GM18526 (cell line): ENCODE measurements around the gene NRXN3.

Experiments
- POLR2A ChIP-seq: IDR thresholded peaks from 3 replicates; pipeline ENCODE4 v1.6.1; 2011; ENCODE audit not compliant: insufficient read length; ENCODE audit errors: extremely low read depth

Gene NRXN3

GRCh38 chr14:79649856-79650255, 1479.7 kb downstream of the NRXN3 start:
- no peak for TF ChIP-seq POLR2A

- no peak for TF ChIP-seq POLR2A
These were observed 1482.5 kb downstream of the NRXN3 start for GRCh38 chr14:79652513-79653307.

GRCh38 chr14:79656056-79656455, 1485.9 kb downstream of the NRXN3 start:
- TF ChIP-seq POLR2A = no peak

GRCh38 chr14:79656496-79656895, 1486.3 kb downstream of the NRXN3 start:
- no peak for TF ChIP-seq POLR2A

- TF ChIP-seq POLR2A = no peak
These were observed 1488.0 kb downstream of the NRXN3 start for GRCh38 chr14:79658221-79658620.

GRCh38 chr14:79658769-79659168, 1488.6 kb downstream of the NRXN3 start:
- TF ChIP-seq POLR2A = no peak

GRCh38 chr14:79660053-79660939, 1490.1 kb downstream of the NRXN3 start:
- no peak for TF ChIP-seq POLR2A

GRCh38 chr14:79661752-79662151, 1491.6 kb downstream of the NRXN3 start:
- TF ChIP-seq POLR2A = no peak

- TF ChIP-seq POLR2A = no peak
These were observed 1493.3 kb downstream of the NRXN3 start for GRCh38 chr14:79663453-79663852.

- TF ChIP-seq POLR2A = no peak
These were observed 1495.4 kb downstream of the NRXN3 start for GRCh38 chr14:79665556-79665955.

GRCh38 chr14:79668951-79669350, 1498.8 kb downstream of the NRXN3 start:
- TF ChIP-seq POLR2A = no peak

- no peak for TF ChIP-seq POLR2A
These were observed 1500.6 kb downstream of the NRXN3 start for GRCh38 chr14:79670811-79671210.

GRCh38 chr14:79680087-79680486, 1509.9 kb downstream of the NRXN3 start:
- TF ChIP-seq POLR2A = no peak

- TF ChIP-seq POLR2A = no peak
These were observed 1516.0 kb downstream of the NRXN3 start for GRCh38 chr14:79686196-79686595.

- no peak for TF ChIP-seq POLR2A
These were observed 1520.8 kb downstream of the NRXN3 start for GRCh38 chr14:79690960-79691359.

GRCh38 chr14:79693935-79694334, 1523.8 kb downstream of the NRXN3 start:
- no peak for TF ChIP-seq POLR2A
